Measurements from ENCODE around the gene DUSP22. TPM values are rescaled to one million over a fixed set of nuclear protein-coding genes. Genes with fewer than 3 reads are reported as not detected.

Gene DUSP22
- total and polyA plus RNA-seq, 4 donors = 23.0 to 65.8 (median 49.3) TPM

DNA sequence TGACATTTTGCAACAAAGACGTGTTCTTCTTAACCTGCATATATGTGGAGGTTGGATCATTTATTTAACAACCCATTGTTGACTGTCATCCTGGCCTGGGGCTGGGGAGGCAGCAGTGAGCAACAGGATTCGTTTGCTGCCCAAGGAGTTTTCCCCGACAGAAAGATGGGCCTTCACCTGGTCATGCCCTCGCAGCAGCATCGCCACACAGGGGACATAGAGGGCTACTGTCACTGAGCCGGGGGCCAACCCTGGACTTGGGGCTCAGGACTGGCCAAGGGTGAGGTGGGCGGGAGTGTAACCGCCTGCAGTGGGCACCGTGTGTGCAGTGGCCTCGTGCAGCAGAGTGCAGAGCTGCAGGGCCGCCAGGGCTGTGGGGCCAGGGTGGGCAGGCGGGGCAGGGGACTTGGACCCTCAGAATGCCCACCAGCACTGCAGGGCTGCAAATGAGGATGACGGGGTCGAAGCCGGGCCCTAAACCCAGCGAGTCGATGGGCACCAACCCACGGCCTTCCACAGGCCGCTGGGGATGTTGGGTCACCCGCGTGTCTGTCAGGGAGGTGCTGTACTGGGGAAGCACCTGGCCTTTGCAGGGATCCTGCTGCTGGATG lies 11.8 kb downstream of the DUSP22 start:
- DNase-seq (no peak), ATAC-seq (ENCODE audit: low FRiP score) (no peak)
- intact Hi-C loops (cut with DNase I) = no loop called here
- H3K9me3 ChIP-seq (ENCODE audit: control insufficient read depth, low read length) = no peaks in the 10 kb centered on the region
- no peak overlapping the region for H3K27ac ChIP-seq (ENCODE audit: low read depth in 1 of 2, low read length in 2 of 2)
- H3K27me3 ChIP-seq (ENCODE audit: control insufficient read depth in 1 of 2, insufficient read depth in 2 of 2, low read length in 1 of 2) = no peaks in the 10 kb centered on the region
- no peaks in the 10 kb centered on the region for H3K36me3 ChIP-seq (ENCODE audit: control insufficient read depth in 1 of 2, insufficient read depth in 2 of 2, low read length in 1 of 2)
- no peak overlapping the region for H3K4me3 ChIP-seq (ENCODE audit: low read length in 2 of 2)
- H3K4me1 ChIP-seq (ENCODE audit: control insufficient read depth in 1 of 2, insufficient read depth in 2 of 2, low read length in 2 of 2) = no peaks in the 10 kb centered on the region
- WGBS, 2 donors = 86 to 89% methylated on average over 21 of the region's 21 CpGs

DNA sequence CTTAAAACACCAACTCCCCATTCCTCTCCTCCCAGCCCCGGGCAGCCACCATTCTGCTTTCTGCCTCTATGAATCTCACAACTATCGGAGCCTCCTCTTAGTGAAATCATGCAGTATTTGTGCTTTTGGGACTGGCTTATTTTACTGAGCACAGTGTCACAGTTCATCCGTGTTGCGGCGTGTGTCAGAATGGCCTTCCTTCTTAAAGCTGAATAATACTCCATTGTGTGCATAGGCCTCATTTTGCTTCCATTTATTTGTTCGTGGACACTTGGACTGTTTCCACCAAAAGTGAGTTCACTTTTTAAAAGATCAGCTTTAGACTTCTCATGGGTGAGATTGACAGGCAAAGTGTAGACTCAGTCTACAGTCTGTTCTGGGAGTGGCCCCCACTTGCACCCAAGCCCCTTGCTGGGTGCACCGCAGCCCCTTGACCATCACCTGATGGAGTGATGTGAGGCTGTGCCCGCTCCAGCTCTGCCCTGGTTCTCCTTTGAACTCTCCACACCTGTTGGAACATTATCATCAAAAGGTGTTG lies 12.6 kb downstream of the DUSP22 start:
- intact Hi-C loops (cut with DNase I) = no loop called here
- ATAC-seq (ENCODE audit: low FRiP score) = no peak
- WGBS, 2 donors = 81 to 83% methylated on average over 8 of the region's 8 CpGs
- Histone ChIP-seq H3K9me3 (ENCODE audit: control insufficient read depth, low read length) (no peaks in the 10 kb centered on the region), H3K4me1 (ENCODE audit: control insufficient read depth in 1 of 2, insufficient read depth in 2 of 2, low read length in 2 of 2) (no peaks in the 10 kb centered on the region), H3K27me3 (ENCODE audit: control insufficient read depth in 1 of 2, insufficient read depth in 2 of 2, low read length in 1 of 2) (no peaks in the 10 kb centered on the region), H3K27ac (ENCODE audit: low read depth in 1 of 2, low read length in 2 of 2) (no peak overlapping the region), H3K4me3 (ENCODE audit: low read length in 2 of 2) (no peak overlapping the region), H3K36me3 (ENCODE audit: control insufficient read depth in 1 of 2, insufficient read depth in 2 of 2, low read length in 1 of 2) (no peaks in the 10 kb centered on the region)
- peak in 1 of 2 donors; percentile 25 for DNase-seq

DNA sequence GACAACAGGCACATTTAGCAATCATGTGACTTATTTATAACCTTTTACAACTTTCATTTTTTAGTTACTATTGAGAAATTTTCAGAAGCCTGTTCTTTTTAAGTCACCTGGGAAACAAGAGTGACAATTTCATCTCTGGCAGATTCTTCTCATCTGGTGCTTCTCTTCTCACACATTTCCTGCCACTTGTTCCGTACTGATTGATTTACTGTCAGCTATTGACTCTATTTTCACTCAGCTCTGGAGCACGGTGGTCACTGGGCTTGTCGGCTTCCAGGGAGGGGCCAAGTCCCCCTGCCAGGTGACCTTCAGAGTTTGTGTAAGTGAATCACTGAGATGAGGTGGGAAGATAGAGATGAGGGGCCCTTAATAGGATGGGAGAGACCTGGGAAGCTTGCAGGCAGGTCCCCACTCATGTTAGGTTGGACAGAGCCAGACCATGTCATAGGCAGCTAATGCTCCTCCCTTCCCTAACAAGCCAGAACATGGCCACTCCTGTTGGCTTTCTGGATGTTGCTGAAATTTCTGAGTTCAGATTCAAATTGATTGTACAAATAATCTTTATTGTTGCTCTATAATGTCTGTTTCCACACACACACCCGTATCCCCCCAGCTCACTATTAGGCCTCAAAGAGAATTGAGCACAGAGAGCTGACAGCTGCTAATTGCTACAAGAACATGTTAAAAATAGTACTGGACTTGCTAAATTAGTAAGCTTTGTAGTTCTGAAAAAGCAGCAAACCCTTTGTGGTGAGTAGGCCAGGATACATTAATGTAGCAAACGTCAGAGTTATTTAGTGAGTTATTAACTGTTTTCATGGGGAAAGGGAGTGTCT lies 13.3 kb downstream of the DUSP22 start:
- ATAC-seq (ENCODE audit: low FRiP score) = no peak
- intact Hi-C loops (cut with DNase I) = no loop called here
- 77 to 80% methylated on average over 5 of the region's 5 CpGs for WGBS, 2 donors

DNA sequence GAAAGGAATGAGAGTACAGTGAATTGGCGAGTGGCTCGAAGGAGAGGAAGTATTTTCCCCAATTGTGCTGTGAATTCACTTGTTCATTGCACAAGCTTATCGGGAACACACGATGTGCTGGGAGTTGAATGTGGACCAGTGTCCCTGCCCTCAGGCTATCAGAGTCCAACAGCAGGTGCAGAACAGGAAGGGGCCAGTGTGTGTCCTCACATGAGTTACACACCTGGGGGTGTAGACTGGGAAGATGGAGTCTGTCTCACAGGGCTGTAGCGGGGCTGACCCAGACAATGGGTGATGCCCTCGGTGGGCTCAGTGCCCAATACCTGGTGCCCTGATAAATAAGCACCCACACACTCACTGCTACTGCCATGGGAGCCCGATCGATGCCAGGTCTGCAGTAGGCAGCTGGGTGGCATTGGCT lies 14.4 kb downstream of the DUSP22 start:
- intact Hi-C loops (cut with DNase I) = no loop called here
- WGBS, 2 donors = 87 to 92% methylated on average over 8 of the region's 8 CpGs
- Histone ChIP-seq H3K36me3 (ENCODE audit: control insufficient read depth in 1 of 2, insufficient read depth in 2 of 2, low read length in 1 of 2) (no peaks in the 10 kb centered on the region), H3K9me3 (ENCODE audit: control insufficient read depth, low read length) (no peaks in the 10 kb centered on the region), H3K4me3 (ENCODE audit: low read length in 2 of 2) (no peak overlapping the region), H3K27ac (ENCODE audit: low read depth in 1 of 2, low read length in 2 of 2) (no peak overlapping the region), H3K4me1 (ENCODE audit: control insufficient read depth in 1 of 2, insufficient read depth in 2 of 2, low read length in 2 of 2) (no peaks in the 10 kb centered on the region), H3K27me3 (ENCODE audit: control insufficient read depth in 1 of 2, insufficient read depth in 2 of 2, low read length in 1 of 2) (no peaks in the 10 kb centered on the region)
- ATAC-seq (ENCODE audit: low FRiP score) (no peak), DNase-seq (no peak)

More for the DNA sequence above, 13.3 kb downstream of the DUSP22 start:
- Histone ChIP-seq H3K4me1 (ENCODE audit: control insufficient read depth in 1 of 2, insufficient read depth in 2 of 2, low read length in 2 of 2) (no peaks in the 10 kb centered on the region), H3K36me3 (ENCODE audit: control insufficient read depth in 1 of 2, insufficient read depth in 2 of 2, low read length in 1 of 2) (no peaks in the 10 kb centered on the region), H3K9me3 (ENCODE audit: control insufficient read depth, low read length) (no peaks in the 10 kb centered on the region), H3K27ac (ENCODE audit: low read depth in 1 of 2, low read length in 2 of 2) (no peak overlapping the region), H3K4me3 (ENCODE audit: low read length in 2 of 2) (no peak overlapping the region), H3K27me3 (ENCODE audit: control insufficient read depth in 1 of 2, insufficient read depth in 2 of 2, low read length in 1 of 2) (no peaks in the 10 kb centered on the region)
- no peak for DNase-seq

- no peaks in the 10 kb centered on the region for H3K27me3 ChIP-seq (ENCODE audit: control insufficient read depth in 1 of 2, insufficient read depth in 2 of 2, low read length in 1 of 2)
- ATAC-seq (ENCODE audit: low FRiP score) (peak; percentile 2), DNase-seq (no peak)
- H3K4me3 ChIP-seq (ENCODE audit: low read length in 2 of 2) = no peak overlapping the region
- H3K36me3 ChIP-seq (ENCODE audit: control insufficient read depth in 1 of 2, insufficient read depth in 2 of 2, low read length in 1 of 2) = no peaks in the 10 kb centered on the region
- no peaks in the 10 kb centered on the region for H3K9me3 ChIP-seq (ENCODE audit: control insufficient read depth, low read length)
- 83 to 84% methylated on average over 15 of the region's 15 CpGs for WGBS, 2 donors
- intact Hi-C loops (cut with DNase I) = no loop called here
- no peaks in the 10 kb centered on the region for H3K4me1 ChIP-seq (ENCODE audit: control insufficient read depth in 1 of 2, insufficient read depth in 2 of 2, low read length in 2 of 2)
- no peak overlapping the region for H3K27ac ChIP-seq (ENCODE audit: low read depth in 1 of 2, low read length in 2 of 2)
Observed at GRCh38 chr6:307065-307814, 15.0 kb downstream of the DUSP22 start.

DNA sequence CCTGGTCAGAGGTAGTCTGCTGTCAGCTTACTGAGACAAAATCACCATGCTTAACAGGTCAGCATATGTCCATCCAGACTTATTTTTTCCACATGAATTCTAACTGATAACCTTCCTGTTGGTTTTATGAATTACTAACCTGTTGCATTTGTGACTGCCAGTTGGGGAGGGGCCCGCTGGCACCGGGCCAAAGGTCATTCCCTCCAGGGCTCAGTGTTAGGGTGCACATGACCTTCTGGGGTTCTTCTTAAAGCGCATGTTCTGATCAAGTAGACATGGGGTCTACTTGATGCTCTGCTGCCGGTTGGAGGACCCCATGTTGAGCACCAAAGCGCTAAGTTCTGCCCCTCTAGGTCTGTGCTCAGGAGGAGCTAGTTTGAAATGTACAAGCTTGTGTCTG lies 15.6 kb downstream of the DUSP22 start:
- intact Hi-C loops (cut with DNase I) = no loop called here
- Histone ChIP-seq H3K9me3 (ENCODE audit: control insufficient read depth, low read length) (no peaks in the 10 kb centered on the region), H3K27ac (ENCODE audit: low read depth in 1 of 2, low read length in 2 of 2) (no peak overlapping the region), H3K4me3 (ENCODE audit: low read length in 2 of 2) (no peak overlapping the region), H3K4me1 (ENCODE audit: control insufficient read depth in 1 of 2, insufficient read depth in 2 of 2, low read length in 2 of 2) (no peaks in the 10 kb centered on the region), H3K36me3 (ENCODE audit: control insufficient read depth in 1 of 2, insufficient read depth in 2 of 2, low read length in 1 of 2) (no peaks in the 10 kb centered on the region), H3K27me3 (ENCODE audit: control insufficient read depth in 1 of 2, insufficient read depth in 2 of 2, low read length in 1 of 2) (no peaks in the 10 kb centered on the region)
- WGBS, 2 donors = 69 to 74% methylated on average over 5 of the region's 5 CpGs
- ATAC-seq (ENCODE audit: low FRiP score) (no peak), DNase-seq (no peak)

- Histone ChIP-seq H3K36me3 (ENCODE audit: control insufficient read depth in 1 of 2, insufficient read depth in 2 of 2, low read length in 1 of 2) (no peaks in the 10 kb centered on the region), H3K27ac (ENCODE audit: low read depth in 1 of 2, low read length in 2 of 2) (no peak overlapping the region), H3K4me3 (ENCODE audit: low read length in 2 of 2) (no peak overlapping the region), H3K4me1 (ENCODE audit: control insufficient read depth in 1 of 2, insufficient read depth in 2 of 2, low read length in 2 of 2) (no peaks in the 10 kb centered on the region), H3K9me3 (ENCODE audit: control insufficient read depth, low read length) (no peaks in the 10 kb centered on the region), H3K27me3 (ENCODE audit: control insufficient read depth in 1 of 2, insufficient read depth in 2 of 2, low read length in 1 of 2) (no peaks in the 10 kb centered on the region)
- DNase-seq (no peak), ATAC-seq (ENCODE audit: low FRiP score) (no peak)
- WGBS, 2 donors = 87% methylated on average over 10 of the region's 10 CpGs
- intact Hi-C loops (cut with DNase I) = no loop called here
Observed at GRCh38 chr6:308307-308706, 16.0 kb downstream of the DUSP22 start.

DNA sequence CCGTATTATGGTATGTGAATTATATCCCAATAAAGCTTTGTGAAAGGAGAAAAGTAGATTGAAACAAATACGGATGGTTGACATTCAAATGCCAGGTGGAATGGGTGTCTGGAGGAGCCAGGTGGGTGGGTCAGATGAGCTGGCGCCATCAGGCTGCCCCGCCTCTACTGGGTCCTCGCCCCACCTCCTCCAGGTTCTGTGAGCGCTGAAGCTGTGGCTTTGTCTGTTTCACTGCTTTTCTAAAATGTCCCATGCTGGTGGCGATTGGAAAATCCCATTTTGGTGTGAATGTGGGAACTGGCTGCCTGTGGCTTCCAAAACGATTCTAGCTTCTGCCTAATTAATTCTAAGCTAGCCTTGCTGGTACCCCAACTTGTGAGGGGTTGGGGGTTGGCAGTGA lies 16.5 kb downstream of the DUSP22 start:
- intact Hi-C loops (cut with DNase I) = no loop called here
- H3K27ac ChIP-seq (ENCODE audit: low read depth in 1 of 2, low read length in 2 of 2) = no peak overlapping the region
- H3K9me3 ChIP-seq (ENCODE audit: control insufficient read depth, low read length) = no peaks in the 10 kb centered on the region
- H3K36me3 ChIP-seq (ENCODE audit: control insufficient read depth in 1 of 2, insufficient read depth in 2 of 2, low read length in 1 of 2) = no peaks in the 10 kb centered on the region
- H3K4me1 ChIP-seq (ENCODE audit: control insufficient read depth in 1 of 2, insufficient read depth in 2 of 2, low read length in 2 of 2) = no peaks in the 10 kb centered on the region
- no peak for DNase-seq
- H3K27me3 ChIP-seq (ENCODE audit: control insufficient read depth in 1 of 2, insufficient read depth in 2 of 2, low read length in 1 of 2) = no peaks in the 10 kb centered on the region
- no peak overlapping the region for H3K4me3 ChIP-seq (ENCODE audit: low read length in 2 of 2)
- no peak for ATAC-seq (ENCODE audit: low FRiP score)
- 79 to 81% methylated on average over 8 of the region's 8 CpGs for WGBS, 2 donors
